ENCODE measurements around the gene CIBAR2. TPM values are rescaled to one million over a fixed set of nuclear protein-coding genes. Genes with fewer than 3 reads are reported as not detected.

CIBAR2 gene
- total and polyA plus RNA-seq, 2 experiments from 2014 or later = not detected

- H3K27ac ChIP-seq (ENCODE audit: low read depth) = no peak overlapping the region
- H3K4me2 ChIP-seq = no peak overlapping the region
- H3F3A ChIP-seq (replicated peaks; ENCODE audit: low read depth) = no peaks in the 10 kb centered on the region
- no peaks in the 10 kb centered on the region; the same call in 1 of the 2 replicates for H3K4me1 ChIP-seq (ENCODE audit: insufficient read depth)
- H3K4me3 ChIP-seq = no peak overlapping the region
- Mint-ChIP-seq H3K9me3 (no peaks in the 10 kb centered on the region), H3K4me1 (peaks cover 25% of the 10 kb centered on the region), H3K4me3 (0 out of 3 replicates have a peak overlapping the region, but pooled peaks have one; percentile 35), H3K36me3 (ENCODE audit: low read depth) (no peaks in the 10 kb centered on the region), H3K27me3 (ENCODE audit: insufficient read depth, low read depth, poor library complexity) (peaks cover 21% of the 10 kb centered on the region), H3K27ac (no peak overlapping the region)
- DNase-seq (ENCODE audit: low spot score) = peak; percentile 95
- no peaks in the 10 kb centered on the region for H3K27me3 ChIP-seq (ENCODE audit: insufficient read depth)
- H2AFZ ChIP-seq = peak overlapping the region; percentile 33; the same call in 1 of the 2 replicates
- ATAC-seq = peak; percentile 89
- no peaks in the 10 kb centered on the region for H3K9me2 ChIP-seq (ENCODE audit: insufficient read depth)
- H3K79me2 ChIP-seq (replicated peaks; ENCODE audit: insufficient read depth) = no peaks in the 10 kb centered on the region
- TF ChIP-seq CTCF (conservative IDR thresholded peaks at IDR 0.05; ENCODE audit: low read depth in 2 of 2) (peak; percentile 97 to 98), EZH2phosphoT487 (IDR thresholded peaks at IDR 0.05; ENCODE audit: unreplicated experiment) (no peak), JUNB (IDR thresholded peaks at IDR 0.05; ENCODE audit: unreplicated experiment) (no peak), POLR2AphosphoS5 (IDR thresholded peaks at IDR 0.05; ENCODE audit: low read depth) (no peak), NANOG (IDR thresholded peaks at IDR 0.05; ENCODE audit: borderline replicate concordance) (no peak), EZH2 (IDR thresholded peaks at IDR 0.05; ENCODE audit: low read depth, unreplicated experiment) (no peak), ETS1 (IDR thresholded peaks at IDR 0.05) (0 out of 2 replicates have a peak, but pooled peaks have one; percentile 24), ZNF462 (CRISPR knock-in tag; IDR thresholded peaks at IDR 0.05) (no peak), ZNF114 (CRISPR knock-in tag; IDR thresholded peaks at IDR 0.05) (no peak), STAT1 (IDR thresholded peaks at IDR 0.05; ENCODE audit: unreplicated experiment) (no peak), REST (IDR thresholded peaks at IDR 0.05; ENCODE audit: unreplicated experiment) (no peak), ZNF331 (CRISPR knock-in tag; IDR thresholded peaks at IDR 0.05; ENCODE audit: low read depth) (no peak), CREB1 (CRISPR knock-in tag; IDR thresholded peaks at IDR 0.05; ENCODE audit: low read depth) (no peak)
- H4K20me1 ChIP-seq (replicated peaks; ENCODE audit: insufficient read depth) = no peaks in the 10 kb centered on the region
- no peaks in the 10 kb centered on the region for H3K36me3 ChIP-seq (ENCODE audit: insufficient read depth)
Observed at GRCh38 chr16:85114909-85115567, 2.8 kb upstream of the CIBAR2 start.
